Measurements from ENCODE around the gene MMP24.

MMP24 gene

GRCh38 chr20:35275741-35276251 lies 49.3 kb downstream of the MMP24 start:
- no peak overlapping the region for H3K4me3 ChIP-seq (replicated peaks; ENCODE audit: low read depth, low read length)
- no peak for DNase-seq (ENCODE audit: extremely low read depth, low read depth)
- no peak for TF ChIP-seq CTCF (IDR thresholded peaks at IDR 0.05; ENCODE audit: low read depth, low read length, missing control alignments)

GRCh38 chr20:35276408-35276807 lies 49.9 kb downstream of the MMP24 start:
- peak overlapping the region; percentile 69 for H3K4me3 ChIP-seq (replicated peaks; ENCODE audit: low read depth, low read length)
- no peak for TF ChIP-seq CTCF (IDR thresholded peaks at IDR 0.05; ENCODE audit: low read depth, low read length, missing control alignments)
- no peak for DNase-seq (ENCODE audit: extremely low read depth, low read depth)

- no peak for TF ChIP-seq CTCF (IDR thresholded peaks at IDR 0.05; ENCODE audit: low read depth, low read length, missing control alignments)
- H3K4me3 ChIP-seq (replicated peaks; ENCODE audit: low read depth, low read length), result peak overlapping the region; percentile 69
- no peak for DNase-seq (ENCODE audit: extremely low read depth, low read depth)
Measured at GRCh38 chr20:35277127-35277526, 50.6 kb downstream of the MMP24 start.

- DNase-seq (ENCODE audit: extremely low read depth, low read depth), result peak; percentile 55
- TF ChIP-seq CTCF (IDR thresholded peaks at IDR 0.05; ENCODE audit: low read depth, low read length, missing control alignments), result no peak
- H3K4me3 ChIP-seq (replicated peaks; ENCODE audit: low read depth, low read length), result peak within 1 kb of the TSS; percentile 69
Measured at GRCh38 chr20:35277531-35278395, 51.3 kb downstream of the MMP24 start, which contains the start of gene MMP24OS. Gene MMP24OS, minus strand, starts transcription at chr20:35278122. Its CDS starts 193 bp downstream, at chr20:35277929.

GRCh38 chr20:35279040-35279439 lies 52.5 kb downstream of the MMP24 start:
- no peak overlapping the region for H3K4me3 ChIP-seq (replicated peaks; ENCODE audit: low read depth, low read length)
- DNase-seq (ENCODE audit: extremely low read depth, low read depth), result no peak
- TF ChIP-seq CTCF (IDR thresholded peaks at IDR 0.05; ENCODE audit: low read depth, low read length, missing control alignments), result no peak

GRCh38 chr20:35279533-35280174 lies 53.2 kb downstream of the MMP24 start:
- DNase-seq (ENCODE audit: extremely low read depth, low read depth), result no peak
- TF ChIP-seq CTCF (IDR thresholded peaks at IDR 0.05; ENCODE audit: low read depth, low read length, missing control alignments), result no peak

More at GRCh38 chr20:35279533-35280174, 53.2 kb downstream of the MMP24 start:
- no peak overlapping the region for H3K4me3 ChIP-seq (replicated peaks; ENCODE audit: low read depth, low read length)

Data from HFF-Myc (cell line).